ENCODE data around the gene GABRD.

The GABRD gene

GRCh38 chr1:2053784-2054376 is 34.7 kb downstream of the GABRD start:
- DNase-seq (ENCODE audit: low spot score), result no peak

DNA sequence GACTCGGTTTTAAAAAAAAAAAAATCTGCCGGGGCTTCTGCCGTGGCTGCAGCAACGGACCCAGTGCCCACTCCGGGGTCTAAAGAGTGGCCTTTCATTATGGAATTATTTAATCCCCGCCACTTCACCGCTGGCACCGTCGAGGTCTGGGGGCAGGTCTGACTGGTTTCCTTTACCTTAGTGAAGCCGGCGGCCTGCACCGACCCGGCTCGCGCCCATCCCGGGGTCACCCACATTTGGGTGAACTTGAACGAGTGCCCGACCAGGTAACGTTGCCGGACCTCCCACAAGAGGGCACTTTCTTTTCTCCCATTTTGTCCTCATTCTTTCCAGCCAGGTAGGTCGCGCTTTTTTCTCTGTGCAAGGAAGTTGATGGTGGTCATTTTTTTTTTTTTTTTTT is 35.4 kb downstream of the GABRD start:
- DNase-seq (ENCODE audit: low spot score), result no peak

DNA sequence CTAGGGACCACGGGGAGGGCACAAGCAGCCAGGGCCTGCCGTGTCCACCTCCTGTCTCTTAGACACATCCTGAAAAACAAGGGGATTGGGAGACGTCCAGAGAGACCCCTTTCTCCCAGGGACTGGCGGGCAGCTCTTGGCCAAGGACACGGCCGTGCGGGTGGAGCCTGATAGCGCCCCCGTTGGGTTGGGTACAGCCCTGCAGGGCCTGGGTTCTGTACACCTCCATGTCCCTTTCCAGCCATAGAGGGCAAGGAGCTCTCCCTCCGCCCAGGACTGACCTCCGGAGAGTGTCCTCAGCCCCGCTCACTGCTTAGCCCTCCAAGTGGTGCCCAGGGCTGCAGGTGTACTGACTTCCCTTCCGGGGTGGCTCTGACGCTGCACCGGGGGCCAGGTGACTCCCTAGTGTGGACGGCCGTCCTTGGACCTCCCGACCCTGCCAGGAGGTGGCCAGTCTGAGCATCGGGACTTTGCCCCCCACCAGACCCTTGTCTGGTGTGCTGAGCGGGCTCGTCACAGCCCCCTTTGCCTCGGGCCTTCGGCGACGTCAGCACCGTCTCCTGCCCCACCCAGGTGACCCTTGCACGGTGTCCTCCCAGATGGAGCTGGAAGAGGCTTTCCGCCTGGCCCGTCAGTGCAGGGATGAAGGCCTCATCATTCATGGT is 36.9 kb downstream of the GABRD start:
- no peak for DNase-seq (ENCODE audit: low spot score)

GRCh38 chr1:2056955-2057590 is 37.9 kb downstream of the GABRD start:
- DNase-seq (ENCODE audit: low spot score), result no peak

- DNase-seq (ENCODE audit: low spot score), result no peak
These were observed 40.3 kb downstream of the GABRD start for GRCh38 chr1:2059290-2059953.

GRCh38 chr1:2060072-2060471 is 40.9 kb downstream of the GABRD start:
- DNase-seq (ENCODE audit: low spot score), result no peak

DNA sequence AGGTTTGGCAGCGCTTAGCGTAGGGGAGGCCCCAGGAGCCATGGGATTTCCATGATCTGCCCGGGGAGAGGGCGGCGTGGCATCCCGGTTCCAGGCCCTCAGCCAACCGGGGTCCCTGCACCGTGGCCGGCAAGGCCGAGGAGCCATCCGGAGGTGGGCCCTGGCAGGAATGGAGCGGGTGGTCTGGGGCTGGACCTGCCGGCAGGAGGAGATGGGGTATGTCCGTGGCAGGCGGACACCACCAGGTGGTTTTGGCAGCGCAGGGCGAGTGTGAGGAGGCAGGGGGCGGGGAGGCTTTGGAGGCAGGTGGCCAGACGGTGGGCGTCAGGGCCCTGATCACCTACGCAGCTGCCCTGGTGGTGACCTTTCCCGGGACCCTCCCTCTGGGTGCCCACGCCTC is 41.4 kb downstream of the GABRD start:
- no peak for DNase-seq (ENCODE audit: low spot score)

DNA sequence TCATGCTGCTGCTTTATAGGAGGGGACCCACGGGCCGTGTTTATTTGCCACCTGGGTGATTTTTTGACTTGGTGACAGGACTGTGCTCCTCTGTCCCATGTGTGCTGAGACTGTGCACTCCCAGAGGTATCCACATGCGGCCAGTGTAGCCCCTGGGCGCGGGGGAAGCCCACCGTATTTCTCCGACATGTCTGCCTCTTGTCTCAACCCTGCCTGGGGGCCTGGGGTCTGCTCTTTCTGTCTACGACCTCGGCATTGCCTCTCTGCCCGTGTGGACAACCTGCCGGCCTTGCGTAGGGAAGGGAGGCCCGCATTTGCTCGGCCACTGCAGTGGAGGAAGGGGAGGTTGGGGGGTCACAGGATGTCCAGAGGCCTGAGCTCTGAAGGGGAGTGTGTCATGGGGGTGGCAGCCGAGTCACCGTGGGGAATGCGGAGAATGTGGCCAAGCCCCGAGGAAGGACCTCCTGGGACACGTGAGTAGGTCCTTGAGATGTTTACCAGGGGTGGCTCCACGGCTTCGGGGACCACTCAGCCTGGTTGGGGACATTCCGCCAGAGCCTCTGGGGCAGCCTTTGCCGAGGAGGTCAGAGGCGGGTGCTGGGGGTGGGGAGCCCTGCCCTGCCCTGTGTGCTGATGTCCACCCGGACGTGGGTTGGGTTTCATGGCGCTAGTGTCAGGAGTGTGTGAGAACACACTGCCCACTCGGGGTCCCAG is 42.1 kb downstream of the GABRD start:
- no peak for DNase-seq (ENCODE audit: low spot score)

- DNase-seq (ENCODE audit: low spot score), result no peak
These were observed 46.6 kb downstream of the GABRD start for GRCh38 chr1:2065699-2066098.

DNA sequence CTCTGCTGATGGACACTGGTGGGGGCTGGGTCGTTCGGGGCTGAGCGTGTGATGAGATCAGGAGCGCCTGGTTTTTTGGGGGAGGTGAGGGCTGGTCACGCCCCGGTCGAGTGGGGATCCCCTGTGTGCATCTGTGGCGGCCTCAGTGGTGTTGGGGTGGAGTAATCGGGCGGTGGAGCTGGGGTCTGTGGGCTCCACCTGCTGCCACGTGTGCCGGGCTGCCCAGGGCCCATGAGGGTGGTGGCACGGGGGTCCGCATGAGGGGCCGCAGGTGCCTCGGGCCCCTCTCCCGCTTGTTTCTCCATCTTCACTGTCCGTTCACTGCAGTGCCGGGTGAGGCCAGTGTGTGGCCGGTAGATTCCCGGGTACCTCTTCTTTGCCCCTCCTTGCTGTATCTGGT is 48.2 kb downstream of the GABRD start:
- no peak for DNase-seq (ENCODE audit: low spot score)

DNA sequence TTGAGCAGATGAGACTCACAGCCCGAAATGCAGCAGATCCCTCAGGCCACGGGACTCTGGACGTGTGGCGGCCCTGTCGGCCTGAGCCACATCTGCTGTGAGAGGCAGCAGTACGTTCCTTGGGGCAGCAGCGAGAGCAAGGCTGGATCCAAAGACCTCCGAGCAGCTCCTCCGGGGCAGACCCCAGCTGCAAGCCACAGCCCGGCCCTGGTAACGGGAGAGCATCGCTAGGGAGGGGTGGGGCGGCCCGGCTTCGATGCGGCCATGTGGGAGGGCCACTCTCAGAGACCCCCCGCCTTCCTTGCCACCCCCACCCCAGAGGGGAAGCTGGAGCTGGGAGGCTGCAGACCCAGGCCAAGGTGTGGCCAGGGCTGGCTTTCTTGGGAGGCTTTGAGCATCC is 48.8 kb downstream of the GABRD start:
- no peak for DNase-seq (ENCODE audit: low spot score)

- no peak for DNase-seq (ENCODE audit: low spot score)
These were observed 49.8 kb downstream of the GABRD start for GRCh38 chr1:2068951-2069350.

- no peak for DNase-seq (ENCODE audit: low spot score)
These were observed 50.9 kb downstream of the GABRD start for GRCh38 chr1:2070016-2070415.

DNA sequence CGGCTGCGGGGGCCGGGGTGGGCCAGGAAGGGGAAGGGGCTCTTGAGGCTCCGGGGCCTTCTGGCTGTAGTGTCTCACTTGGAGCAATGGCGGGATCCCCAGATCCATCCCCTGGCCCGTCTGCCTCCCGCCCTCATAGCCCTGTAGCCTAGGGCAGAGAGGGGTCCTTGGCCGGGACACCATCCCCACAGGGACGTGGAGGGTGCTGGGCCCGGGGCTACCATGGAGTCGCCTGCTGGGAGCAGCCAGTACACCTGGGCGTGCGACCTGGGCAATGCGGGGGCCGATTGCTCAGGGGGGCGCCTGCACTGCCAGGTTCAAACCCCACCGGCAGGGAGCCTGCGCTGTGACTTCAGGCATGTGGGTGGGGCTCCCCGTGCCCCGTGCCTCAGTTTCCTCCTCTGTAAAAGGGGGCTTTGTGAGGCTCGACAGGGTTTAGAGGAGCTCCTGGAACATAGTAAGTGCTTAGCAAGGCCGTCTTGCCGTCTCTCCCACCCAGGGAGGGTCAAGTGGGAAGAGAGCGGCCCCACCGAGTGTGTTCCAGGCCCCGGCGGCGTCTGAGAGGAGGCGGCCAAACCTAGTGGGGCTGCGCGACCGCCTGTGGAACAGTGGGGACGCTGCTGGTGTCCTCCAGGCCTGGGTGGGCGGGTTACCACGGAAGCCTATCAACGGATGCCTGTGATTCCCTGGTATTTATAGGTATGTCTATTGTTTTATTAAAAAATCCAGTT is 51.8 kb downstream of the GABRD start:
- DNase-seq (ENCODE audit: low spot score), result no peak

GRCh38 chr1:2072109-2072806 is 53.1 kb downstream of the GABRD start:
- DNase-seq (ENCODE audit: low spot score), result no peak

DNA sequence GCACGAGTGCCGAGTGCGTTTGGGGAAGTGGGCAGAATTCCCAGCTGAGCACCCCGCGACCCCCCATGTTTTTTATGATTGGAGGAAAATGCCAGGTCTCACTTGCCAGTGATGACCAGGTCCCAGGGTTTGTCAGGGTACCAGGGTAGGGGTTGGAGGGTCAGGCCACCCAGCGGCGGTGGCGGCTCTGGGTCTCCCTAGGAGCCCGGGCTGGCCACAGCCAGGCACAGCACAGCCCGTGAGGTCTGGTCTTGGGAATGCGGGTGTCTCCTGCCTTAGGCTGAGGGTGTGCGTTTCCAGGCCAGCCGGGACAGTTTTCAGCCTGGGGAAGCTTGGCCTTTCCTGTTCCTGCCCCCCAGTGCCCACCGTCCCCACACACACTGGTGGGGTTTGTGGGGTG is 53.7 kb downstream of the GABRD start:
- no peak for DNase-seq (ENCODE audit: low spot score)

GRCh38 chr1:2073382-2074230 is 54.5 kb downstream of the GABRD start:
- peak; percentile 88 for DNase-seq (ENCODE audit: low spot score)

- DNase-seq (ENCODE audit: low spot score), result no peak
These were observed 55.3 kb downstream of the GABRD start for GRCh38 chr1:2074396-2074795.

DNA sequence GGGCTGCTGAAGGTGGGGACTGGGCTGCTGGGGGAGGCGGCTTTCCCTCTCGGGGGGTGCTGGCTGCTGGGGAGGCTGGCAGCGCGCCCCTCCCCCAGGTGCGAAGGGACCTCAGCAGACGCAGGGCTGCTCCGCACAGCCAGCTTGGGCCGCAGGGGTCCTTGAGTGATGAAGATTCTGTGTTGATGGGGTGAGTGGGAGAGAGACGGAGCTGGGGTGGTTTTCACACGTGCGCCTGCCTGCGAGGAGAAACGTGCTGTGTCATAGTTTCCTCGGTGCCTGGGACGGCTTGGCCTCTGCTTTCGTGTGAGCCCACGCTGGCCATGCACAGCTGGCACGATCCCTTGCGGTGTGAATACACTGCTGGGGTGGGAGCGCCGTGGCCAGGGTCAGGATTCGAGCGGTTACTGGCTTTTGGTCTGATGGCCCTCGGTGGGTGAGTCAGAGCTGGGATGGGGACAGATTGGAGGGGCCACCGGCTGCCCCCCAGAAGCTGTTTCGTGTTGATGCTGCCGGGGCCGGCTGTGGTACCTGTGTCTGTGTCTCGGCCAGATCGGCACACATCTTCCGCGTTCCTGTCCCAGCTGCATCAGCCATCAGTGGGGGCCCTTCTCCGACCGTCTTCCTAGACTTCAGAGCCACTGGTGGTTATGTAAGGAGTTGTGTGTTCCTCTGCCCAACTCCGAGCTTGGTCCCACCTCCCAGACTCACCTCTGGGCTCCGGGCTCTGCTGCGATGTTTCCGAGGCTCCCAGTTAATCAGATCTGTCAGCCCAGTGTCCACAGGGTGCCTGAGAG is 56.0 kb downstream of the GABRD start:
- DNase-seq (ENCODE audit: low spot score), result no peak
